NOMO-1 (cell line): ENCODE results near the gene SPHK1.
"Not testable (repeated sequence)": the region's sequence is repeated elsewhere in the genome, so short reads cannot be mapped to it uniquely, and the experiment has no call there.

Experiments
- DNase-seq, 2 experiments: peaks; one replicate each; lab custom pipeline; 2025; ENCODE audit not compliant: unreplicated experiment in 2 of 2; lab: John Stamatoyannopoulos, UW

SPHK1 gene, protein sequence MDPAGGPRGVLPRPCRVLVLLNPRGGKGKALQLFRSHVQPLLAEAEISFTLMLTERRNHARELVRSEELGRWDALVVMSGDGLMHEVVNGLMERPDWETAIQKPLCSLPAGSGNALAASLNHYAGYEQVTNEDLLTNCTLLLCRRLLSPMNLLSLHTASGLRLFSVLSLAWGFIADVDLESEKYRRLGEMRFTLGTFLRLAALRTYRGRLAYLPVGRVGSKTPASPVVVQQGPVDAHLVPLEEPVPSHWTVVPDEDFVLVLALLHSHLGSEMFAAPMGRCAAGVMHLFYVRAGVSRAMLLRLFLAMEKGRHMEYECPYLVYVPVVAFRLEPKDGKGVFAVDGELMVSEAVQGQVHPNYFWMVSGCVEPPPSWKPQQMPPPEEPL

GRCh38 chr17:76384222-76384986 is at the start of gene SPHK1:
Gene SPHK1 (plus strand): TSS chr17:76384609. CDS start chr17:76385645, 1,036 bp downstream.
- peak; percentile 75 to 80 for DNase-seq

DNA sequence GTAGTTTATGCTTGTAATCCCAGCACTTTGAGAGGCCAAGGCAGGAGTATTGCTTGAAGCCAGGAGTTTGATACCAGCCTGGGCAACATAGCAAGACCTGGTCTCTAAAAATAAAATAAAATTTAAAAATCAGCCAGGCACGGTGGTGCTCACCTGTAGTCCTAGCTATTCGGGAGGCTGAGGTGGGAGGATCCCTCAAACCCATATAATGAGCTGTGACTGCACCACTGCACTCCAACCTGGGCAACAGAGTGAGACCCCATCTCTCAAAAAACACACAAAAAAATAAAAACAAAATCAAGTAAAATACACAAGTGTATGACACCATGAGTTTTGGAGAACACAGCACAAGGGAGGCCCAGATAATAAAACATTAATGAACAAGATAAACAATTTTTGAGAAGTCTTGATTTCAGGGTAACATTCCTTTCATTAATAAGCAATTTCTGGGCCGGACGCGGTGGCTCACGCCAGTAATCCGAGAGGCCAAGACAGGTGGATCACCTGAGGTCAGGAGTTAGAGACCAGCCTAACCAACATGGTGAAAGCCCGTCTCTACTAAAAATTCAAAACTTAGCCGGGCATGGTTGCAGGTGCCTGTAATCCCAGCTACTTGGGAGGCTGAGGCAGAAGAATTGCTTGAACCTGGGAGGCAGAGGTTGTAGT is 48.6 kb upstream of the SPHK1 start:
- DNase-seq = no peak

DNA sequence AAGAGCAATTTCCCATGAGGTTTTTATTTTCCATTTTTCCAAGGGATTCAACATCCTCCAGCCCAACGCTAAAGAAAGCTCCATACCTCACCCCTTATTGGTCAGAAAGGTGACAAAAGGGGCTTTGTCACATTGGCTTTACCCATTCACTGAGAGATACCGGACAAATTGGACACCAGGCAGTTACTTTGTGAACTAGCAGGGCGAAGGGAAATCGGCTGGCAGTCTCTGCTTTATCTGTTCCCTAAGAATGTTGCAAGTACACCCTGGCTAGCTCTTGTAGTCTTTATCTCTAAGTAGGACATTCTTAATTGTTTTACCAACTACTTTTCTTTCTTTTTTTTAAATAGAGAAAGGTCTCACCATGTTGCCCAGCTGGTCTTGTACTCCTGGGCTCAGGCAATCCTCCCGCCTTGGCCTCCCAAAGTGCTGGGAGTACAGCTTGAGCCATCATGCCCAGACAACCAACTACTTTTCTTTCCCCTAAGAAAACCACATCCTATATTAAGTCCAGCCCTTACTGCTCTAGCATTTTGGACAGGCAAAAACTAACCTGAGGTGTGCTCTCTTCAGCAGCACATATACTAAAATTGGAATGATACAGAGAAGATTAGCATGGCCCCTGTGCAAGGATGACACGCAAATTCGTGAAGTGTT is 47.5 kb upstream of the SPHK1 start:
- no peak for DNase-seq

DNA sequence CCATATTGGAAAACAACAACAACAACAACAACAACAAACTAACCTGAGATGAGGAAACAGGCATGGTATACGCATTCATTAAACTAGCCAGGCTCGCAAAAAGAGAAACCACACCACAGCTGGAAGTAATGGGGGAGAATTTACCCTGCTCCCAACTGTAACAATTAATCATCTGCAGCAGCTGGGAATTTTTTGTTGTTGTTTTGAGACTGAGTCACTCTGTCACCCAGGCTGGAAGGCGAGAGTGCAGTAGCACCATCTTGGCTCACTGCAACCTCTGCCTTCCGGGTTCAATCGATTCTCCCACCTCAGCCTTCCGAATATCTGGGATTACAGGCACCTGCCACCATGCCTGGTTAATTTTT is 47.0 kb upstream of the SPHK1 start:
- no peak for DNase-seq

DNA sequence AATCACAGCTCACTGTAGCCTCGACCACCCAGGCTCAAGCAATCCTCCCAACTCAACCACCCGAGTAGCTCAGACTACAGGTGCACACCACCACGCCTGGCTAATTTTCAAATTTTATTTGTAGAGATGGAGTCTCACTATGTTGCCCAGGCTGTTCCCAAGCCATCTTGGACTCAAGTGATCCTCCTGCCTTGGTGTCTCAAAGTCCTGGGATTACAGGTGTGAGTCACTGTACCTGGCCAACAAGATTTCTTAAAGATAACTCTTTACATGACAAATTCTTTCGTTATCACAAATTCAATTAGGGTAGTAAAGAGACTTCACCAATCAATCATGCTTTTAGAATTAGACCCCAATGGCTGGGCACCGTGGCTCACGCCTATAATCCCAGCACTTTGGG is 43.1 kb upstream of the SPHK1 start:
- DNase-seq = no peak

GRCh38 chr17:76343106-76343505 is 41.3 kb upstream of the SPHK1 start:
- no peak for DNase-seq

DNA sequence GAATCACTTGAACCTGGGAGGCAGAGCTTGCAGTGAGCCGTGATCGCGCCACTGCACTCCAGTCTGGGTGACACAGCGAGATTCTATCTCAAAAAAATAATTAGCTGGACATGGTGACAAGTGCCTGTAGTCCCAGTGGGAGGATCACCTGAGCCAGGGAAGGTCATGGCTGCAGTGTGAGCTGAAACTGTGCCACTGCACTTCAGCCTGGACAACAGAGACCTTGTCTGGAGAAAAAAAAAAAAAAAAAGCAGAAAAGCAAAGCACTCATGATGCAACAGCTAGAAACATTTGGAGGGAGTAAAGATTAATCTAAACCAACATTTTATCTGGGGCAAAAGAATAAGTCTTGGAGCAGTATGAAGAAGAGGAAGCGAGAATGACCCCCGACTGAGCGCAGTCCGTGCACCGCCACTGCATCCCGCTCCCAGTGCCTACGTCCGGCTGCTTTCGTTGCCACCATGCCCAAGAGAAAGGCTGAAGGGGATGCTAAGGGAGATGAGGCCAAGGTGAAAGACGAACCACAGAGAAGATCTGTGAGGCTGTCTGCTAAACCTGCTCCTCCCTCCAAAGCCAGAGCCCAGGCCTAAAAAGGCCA is 38.9 kb upstream of the SPHK1 start:
- no peak for DNase-seq

DNA sequence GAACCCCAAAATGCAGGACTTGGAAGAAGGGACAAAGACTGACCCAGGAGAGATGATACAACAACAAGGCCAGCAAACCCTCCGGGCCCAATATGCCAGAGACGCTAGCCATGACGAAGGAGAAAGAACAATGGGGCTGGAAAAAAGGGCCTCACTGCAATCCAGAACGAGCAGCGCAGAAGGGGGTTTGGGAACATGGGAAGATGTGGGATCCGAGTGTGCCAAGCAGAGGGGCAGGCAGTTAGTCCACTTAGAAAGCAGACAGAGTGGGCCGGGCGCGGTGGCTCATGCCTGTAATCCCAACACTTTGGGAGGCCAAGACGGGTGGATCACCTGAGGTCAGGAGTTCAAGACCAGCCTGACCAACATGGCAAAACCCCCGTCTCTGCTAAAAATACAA is 37.5 kb upstream of the SPHK1 start:
- DNase-seq = not testable (repeated sequence)

- no peak for DNase-seq
Measured at GRCh38 chr17:76350463-76350862, 33.9 kb upstream of the SPHK1 start.

GRCh38 chr17:76351526-76352071 is 32.8 kb upstream of the SPHK1 start:
- DNase-seq = no peak

DNA sequence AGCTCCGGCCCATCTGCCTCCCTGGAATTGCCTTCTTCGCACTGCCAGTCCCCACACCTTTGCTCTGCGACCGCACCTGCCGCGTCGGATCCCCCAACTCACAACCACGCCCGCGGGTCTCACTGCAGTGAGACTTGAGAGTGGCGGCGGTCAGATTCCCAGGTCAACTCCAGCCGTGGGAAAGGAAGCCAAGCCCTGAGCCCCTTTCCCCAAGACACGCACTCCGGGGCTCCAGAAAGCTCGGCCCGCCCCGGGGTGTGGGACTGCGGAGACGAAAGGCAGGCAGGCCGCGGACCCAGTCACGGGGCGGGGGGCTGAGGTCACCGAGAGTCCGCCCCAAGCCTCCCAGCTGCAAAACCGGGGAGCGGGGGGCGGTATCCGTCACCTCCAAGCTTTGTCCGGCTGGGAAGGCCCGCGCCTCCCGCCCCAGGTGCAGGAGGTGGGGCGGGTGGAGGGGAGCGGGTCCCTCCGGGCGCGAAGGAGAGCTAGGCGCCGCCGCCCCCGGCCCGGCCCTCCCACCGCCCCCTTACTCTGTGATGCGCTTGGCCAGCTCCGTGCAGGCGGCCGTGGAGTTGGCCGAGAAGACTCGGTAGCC is 31.3 kb upstream of the SPHK1 start:
- no peak for DNase-seq

DNA sequence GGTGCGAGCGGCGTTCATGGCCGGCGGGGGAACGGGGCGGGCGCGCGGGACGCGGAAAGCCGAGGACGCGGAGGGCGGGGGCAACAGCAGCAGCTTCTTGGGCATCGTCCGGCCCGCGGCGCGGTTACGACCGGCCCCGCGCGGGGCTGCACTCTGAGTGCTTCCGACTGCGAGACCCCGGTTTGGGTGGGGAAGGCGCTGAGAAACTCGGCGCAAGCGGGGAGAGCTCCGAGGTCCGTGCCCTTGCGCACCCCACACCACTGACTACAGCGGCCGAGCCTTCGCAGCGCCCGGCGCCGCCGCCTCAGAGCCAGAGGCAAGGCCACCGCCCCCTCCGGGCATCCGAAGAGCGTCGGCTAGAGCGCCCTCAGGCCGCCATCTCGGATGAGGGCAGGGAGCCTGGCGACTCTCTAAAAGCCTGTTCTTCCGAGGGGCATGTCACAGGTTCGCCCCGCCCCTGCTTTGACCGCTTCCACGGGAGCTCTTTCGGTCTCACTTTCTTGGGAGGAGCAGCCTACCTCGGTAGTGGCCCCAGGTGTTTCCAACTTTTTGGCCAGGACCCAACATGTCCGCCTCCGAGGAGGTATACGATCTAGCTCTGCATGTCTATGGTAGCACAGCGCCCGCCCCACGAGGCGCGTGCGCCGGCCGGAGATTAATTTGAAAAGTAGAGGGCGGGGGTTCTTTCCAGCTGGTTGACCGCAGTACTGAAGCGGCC is 30.7 kb upstream of the SPHK1 start, which contains the start of gene PRPSAP1:
PRPSAP1 (minus strand) TSS at position 318 of the 718 bp plus-strand sequence; CDS start at position 105, 213 bp downstream.
- peak; percentile 87 to 90 for DNase-seq

GRCh38 chr17:76354317-76354729 is 30.1 kb upstream of the SPHK1 start:
- DNase-seq = no peak

DNA sequence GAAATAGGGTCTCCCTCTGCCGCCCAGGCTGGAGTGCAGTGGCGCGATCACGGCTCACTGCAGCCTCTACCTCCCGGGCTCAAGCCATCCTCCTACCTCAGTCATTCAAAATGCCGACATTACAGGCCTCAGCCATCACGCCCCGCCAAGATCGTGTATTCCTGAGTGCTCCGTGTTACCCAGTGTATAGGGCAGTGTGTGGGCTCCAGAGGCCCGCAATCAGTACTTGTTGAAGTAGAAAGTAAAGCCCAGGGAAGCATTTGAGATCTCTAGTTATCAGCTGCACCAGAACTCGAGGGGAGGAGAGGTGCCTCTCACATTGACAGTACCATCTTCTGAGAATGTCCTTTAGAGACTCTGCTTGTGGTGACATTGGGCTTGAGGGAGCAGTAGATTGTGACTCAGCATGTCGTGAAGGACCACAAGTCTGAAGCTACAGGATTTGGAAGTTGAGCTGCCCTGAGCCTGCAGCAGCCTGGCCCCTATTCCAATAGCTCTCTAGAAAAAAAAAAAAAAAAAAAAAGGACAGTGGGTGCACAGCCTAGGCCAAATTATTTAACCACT is 29.6 kb upstream of the SPHK1 start:
- DNase-seq = peak in 1 of 2 experiments; percentile 8

- no peak for DNase-seq
Measured at GRCh38 chr17:76356803-76357456, 27.5 kb upstream of the SPHK1 start.

- DNase-seq = no peak
Measured at GRCh38 chr17:76357597-76358158, 26.7 kb upstream of the SPHK1 start.

DNA sequence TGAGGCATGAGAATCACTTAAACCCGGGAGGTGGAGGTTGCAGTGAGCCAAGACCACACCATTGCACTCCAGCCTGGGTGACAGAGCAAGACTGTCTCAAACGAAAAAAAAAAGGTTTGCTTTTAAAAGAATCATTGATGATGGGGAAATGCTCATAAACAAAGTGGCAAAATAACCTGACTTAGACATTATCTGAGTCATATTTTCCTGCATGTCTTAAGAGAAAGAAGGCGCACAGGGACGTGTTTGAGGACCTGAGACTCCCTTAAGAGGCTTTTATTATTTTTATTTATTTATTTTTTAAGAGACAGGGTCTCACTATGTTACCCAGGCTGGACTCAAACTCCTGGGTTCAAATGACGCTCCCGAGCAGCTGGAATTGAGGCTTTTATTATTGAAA is 25.0 kb upstream of the SPHK1 start:
- DNase-seq = no peak

GRCh38 chr17:76359776-76360175 is 24.6 kb upstream of the SPHK1 start:
- not testable (repeated sequence) for DNase-seq
